PFSK-1 (cell line): Measurements from ENCODE around the gene CAMTA1.

Source experiments
- POLR2AphosphoS5 ChIP-seq: IDR thresholded peaks from 2 replicates; pipeline ENCODE4 v1.6.1; 2012; ENCODE audit warnings: low read depth, mild to moderate bottlenecking, control low read depth, low read length, moderate library complexity
- SIN3A ChIP-seq: IDR thresholded peaks from 2 replicates; pipeline ENCODE4 v1.6.1; 2012; ENCODE audit warnings: mild to moderate bottlenecking, low read length, moderate library complexity, borderline replicate concordance; ENCODE audit not compliant: insufficient read depth

GRCh38 chr1:7225711-7226505 is 440.7 kb downstream of the CAMTA1 start:
- no peak for TF ChIP-seq POLR2AphosphoS5
- TF ChIP-seq SIN3A, result no peak
